ENCODE measurements around the gene TELO2.

DNA sequence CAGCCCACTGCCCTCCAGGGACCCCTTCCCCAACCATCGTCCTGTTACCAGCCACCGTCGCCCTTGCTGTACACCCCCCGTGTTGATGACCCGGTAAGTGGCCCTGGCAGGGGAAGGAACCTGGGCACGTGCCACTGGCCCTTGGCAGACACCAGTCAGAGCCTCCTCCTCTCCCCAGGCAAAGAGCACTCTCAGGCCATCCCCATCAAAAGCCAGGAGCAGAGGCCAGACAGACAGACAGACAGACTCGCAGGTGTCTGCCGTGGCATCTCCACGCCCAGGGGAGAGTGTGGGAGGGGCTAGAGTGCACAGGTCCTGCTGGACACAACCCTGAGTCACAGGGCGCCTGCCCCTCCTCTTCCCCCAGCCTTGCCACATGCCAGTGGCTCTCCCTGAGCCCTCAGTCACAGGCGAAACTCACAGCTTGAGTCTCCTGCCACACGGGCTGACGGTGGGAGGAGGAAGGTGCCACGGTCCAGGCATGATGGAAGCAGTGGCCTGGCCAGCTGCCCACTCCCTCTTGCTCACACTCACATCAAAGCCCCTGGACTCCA, 26.1 kb upstream of the TELO2 start:
- TF ChIP-seq, protein P1, sequence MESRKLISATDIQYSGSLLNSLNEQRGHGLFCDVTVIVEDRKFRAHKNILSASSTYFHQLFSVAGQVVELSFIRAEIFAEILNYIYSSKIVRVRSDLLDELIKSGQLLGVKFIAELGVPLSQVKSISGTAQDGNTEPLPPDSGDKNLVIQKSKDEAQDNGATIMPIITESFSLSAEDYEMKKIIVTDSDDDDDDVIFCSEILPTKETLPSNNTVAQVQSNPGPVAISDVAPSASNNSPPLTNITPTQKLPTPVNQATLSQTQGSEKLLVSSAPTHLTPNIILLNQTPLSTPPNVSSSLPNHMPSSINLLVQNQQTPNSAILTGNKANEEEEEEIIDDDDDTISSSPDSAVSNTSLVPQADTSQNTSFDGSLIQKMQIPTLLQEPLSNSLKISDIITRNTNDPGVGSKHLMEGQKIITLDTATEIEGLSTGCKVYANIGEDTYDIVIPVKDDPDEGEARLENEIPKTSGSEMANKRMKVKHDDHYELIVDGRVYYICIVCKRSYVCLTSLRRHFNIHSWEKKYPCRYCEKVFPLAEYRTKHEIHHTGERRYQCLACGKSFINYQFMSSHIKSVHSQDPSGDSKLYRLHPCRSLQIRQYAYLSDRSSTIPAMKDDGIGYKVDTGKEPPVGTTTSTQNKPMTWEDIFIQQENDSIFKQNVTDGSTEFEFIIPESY (IDR thresholded peaks at IDR 0.05): no peak
- TF ChIP-seq, protein P2, sequence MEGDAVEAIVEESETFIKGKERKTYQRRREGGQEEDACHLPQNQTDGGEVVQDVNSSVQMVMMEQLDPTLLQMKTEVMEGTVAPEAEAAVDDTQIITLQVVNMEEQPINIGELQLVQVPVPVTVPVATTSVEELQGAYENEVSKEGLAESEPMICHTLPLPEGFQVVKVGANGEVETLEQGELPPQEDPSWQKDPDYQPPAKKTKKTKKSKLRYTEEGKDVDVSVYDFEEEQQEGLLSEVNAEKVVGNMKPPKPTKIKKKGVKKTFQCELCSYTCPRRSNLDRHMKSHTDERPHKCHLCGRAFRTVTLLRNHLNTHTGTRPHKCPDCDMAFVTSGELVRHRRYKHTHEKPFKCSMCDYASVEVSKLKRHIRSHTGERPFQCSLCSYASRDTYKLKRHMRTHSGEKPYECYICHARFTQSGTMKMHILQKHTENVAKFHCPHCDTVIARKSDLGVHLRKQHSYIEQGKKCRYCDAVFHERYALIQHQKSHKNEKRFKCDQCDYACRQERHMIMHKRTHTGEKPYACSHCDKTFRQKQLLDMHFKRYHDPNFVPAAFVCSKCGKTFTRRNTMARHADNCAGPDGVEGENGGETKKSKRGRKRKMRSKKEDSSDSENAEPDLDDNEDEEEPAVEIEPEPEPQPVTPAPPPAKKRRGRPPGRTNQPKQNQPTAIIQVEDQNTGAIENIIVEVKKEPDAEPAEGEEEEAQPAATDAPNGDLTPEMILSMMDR (IDR thresholded peaks at IDR 0.05; ENCODE audit: low read depth, low read length, missing input control): no peak
- TF ChIP-seq, protein P3, sequence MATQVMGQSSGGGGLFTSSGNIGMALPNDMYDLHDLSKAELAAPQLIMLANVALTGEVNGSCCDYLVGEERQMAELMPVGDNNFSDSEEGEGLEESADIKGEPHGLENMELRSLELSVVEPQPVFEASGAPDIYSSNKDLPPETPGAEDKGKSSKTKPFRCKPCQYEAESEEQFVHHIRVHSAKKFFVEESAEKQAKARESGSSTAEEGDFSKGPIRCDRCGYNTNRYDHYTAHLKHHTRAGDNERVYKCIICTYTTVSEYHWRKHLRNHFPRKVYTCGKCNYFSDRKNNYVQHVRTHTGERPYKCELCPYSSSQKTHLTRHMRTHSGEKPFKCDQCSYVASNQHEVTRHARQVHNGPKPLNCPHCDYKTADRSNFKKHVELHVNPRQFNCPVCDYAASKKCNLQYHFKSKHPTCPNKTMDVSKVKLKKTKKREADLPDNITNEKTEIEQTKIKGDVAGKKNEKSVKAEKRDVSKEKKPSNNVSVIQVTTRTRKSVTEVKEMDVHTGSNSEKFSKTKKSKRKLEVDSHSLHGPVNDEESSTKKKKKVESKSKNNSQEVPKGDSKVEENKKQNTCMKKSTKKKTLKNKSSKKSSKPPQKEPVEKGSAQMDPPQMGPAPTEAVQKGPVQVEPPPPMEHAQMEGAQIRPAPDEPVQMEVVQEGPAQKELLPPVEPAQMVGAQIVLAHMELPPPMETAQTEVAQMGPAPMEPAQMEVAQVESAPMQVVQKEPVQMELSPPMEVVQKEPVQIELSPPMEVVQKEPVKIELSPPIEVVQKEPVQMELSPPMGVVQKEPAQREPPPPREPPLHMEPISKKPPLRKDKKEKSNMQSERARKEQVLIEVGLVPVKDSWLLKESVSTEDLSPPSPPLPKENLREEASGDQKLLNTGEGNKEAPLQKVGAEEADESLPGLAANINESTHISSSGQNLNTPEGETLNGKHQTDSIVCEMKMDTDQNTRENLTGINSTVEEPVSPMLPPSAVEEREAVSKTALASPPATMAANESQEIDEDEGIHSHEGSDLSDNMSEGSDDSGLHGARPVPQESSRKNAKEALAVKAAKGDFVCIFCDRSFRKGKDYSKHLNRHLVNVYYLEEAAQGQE (IDR thresholded peaks at IDR 0.05): no peak
- no peak for TF ChIP-seq TAF1 (conservative IDR thresholded peaks at IDR 0.05)
- no peak for TF ChIP-seq GABPA (IDR thresholded peaks at IDR 0.05 in 1 of 2, conservative IDR thresholded peaks at IDR 0.05 in 1 of 2)
- TF ChIP-seq RXRA (IDR thresholded peaks at IDR 0.05): no peak
- TF ChIP-seq RAD21 (IDR thresholded peaks at IDR 0.05): no peak
- TF ChIP-seq FOXA1 (IDR thresholded peaks at IDR 0.05): no peak
